ENCODE data around the gene STRIP1. TPM values are rescaled to one million over a fixed set of nuclear protein-coding genes. Genes with fewer than 3 reads are reported as not detected.
A peak's percentile ranks its signal among the peaks of the same experiment; 100 is the strongest.

The STRIP1 gene
- total RNA-seq, 1 donor from 2014 or later, result 77.3 TPM

- Mint-ChIP-seq H3K27ac (no peak overlapping the region), H3K4me1 (peaks cover 23% of the 10 kb centered on the region), H3K36me3 (ENCODE audit: low read depth) (no peaks in the 10 kb centered on the region), H3K9me3 (no peaks in the 10 kb centered on the region), H3K27me3 (peaks cover 46% of the 10 kb centered on the region), H3K4me3 (peak overlapping the region; percentile 73)
- intact Hi-C loops (cut with micrococcal nuclease), result loop anchor here (1.0 to 5.0 kb wide), 2 partner anchors 15 to 33 kb away; no protein-coding TSS in a partner anchor
- ChIA-PET POLR2A (interaction anchor here (1.2 to 2.0 kb wide), 2 partner anchors 18 to 35 kb away, joined by 3 to 8 read pairs; partner anchors contain the start of gene STRIP1), CTCF (interaction anchor here (0.6 kb wide), 1 partner anchor 35 kb away, joined by 3 read pairs; no protein-coding TSS in a partner anchor)
- DNase-seq, result peak; percentile 33
- no peak for TF ChIP-seq CTCF (IDR thresholded peaks at IDR 0.05)
- peak; percentile 38 for ATAC-seq (ENCODE audit: low read depth)
These were observed 35.2 kb downstream of the STRIP1 start for GRCh38 chr1:110069404-110070281.

GRCh38 chr1:110070282-110070669 lies 35.9 kb downstream of the STRIP1 start:
- H3K9me3 Mint-ChIP-seq, result no peaks in the 10 kb centered on the region
- H3K27me3 Mint-ChIP-seq, result peaks cover 46% of the 10 kb centered on the region
- TF ChIP-seq CTCF (IDR thresholded peaks at IDR 0.05), result no peak
- ATAC-seq (ENCODE audit: low read depth) (no peak), DNase-seq (no peak)
- H3K4me1 Mint-ChIP-seq, result peaks cover 23% of the 10 kb centered on the region
- ChIA-PET CTCF (no interaction called here), POLR2A (no interaction called here)
- H3K4me3 Mint-ChIP-seq, result peak overlapping the region; percentile 73
- no peaks in the 10 kb centered on the region for H3K36me3 Mint-ChIP-seq (ENCODE audit: low read depth)
- no peak overlapping the region for H3K27ac Mint-ChIP-seq
- intact Hi-C loops (cut with micrococcal nuclease), result no loop called here

GRCh38 chr1:110070671-110071242 lies 36.3 kb downstream of the STRIP1 start, which contains the start of gene ALX3:
Gene ALX3, minus strand, starts transcription at chr1:110070672. Its CDS starts 60 bp downstream, at chr1:110070612.
- ATAC-seq (ENCODE audit: low read depth), result no peak
- ChIA-PET POLR2A (no interaction called here), CTCF (interaction anchor here (1.2 kb wide), 1 partner anchor 17 kb away, joined by 7 read pairs; no protein-coding TSS in a partner anchor)
- Mint-ChIP-seq H3K9me3 (no peaks in the 10 kb centered on the region), H3K4me3 (peak within 1 kb of the TSS; percentile 73), H3K4me1 (peaks cover 23% of the 10 kb centered on the region), H3K36me3 (ENCODE audit: low read depth) (no peaks in the 10 kb centered on the region), H3K27me3 (peaks cover 49% of the 10 kb centered on the region), H3K27ac (no peak within 1 kb of the TSS)
- DNase-seq, result no peak
- intact Hi-C loops (cut with micrococcal nuclease), result no loop called here
- no peak for TF ChIP-seq CTCF (IDR thresholded peaks at IDR 0.05)

GRCh38 chr1:110074166-110074565 lies 39.7 kb downstream of the STRIP1 start:
- DNase-seq (no peak), ATAC-seq (ENCODE audit: low read depth) (no peak)
- no peak overlapping the region for H3K27ac Mint-ChIP-seq
- intact Hi-C loops (cut with micrococcal nuclease), result no loop called here
- H3K27me3 Mint-ChIP-seq, result peaks cover 41% of the 10 kb centered on the region
- H3K4me1 Mint-ChIP-seq, result peaks cover 11% of the 10 kb centered on the region
- no peak overlapping the region for H3K4me3 Mint-ChIP-seq
- no peak for TF ChIP-seq CTCF (IDR thresholded peaks at IDR 0.05)
- H3K9me3 Mint-ChIP-seq, result no peaks in the 10 kb centered on the region
- no peaks in the 10 kb centered on the region for H3K36me3 Mint-ChIP-seq (ENCODE audit: low read depth)
- ChIA-PET CTCF (interaction anchor here (1.1 kb wide), 1 partner anchor 14 kb away, joined by 3 read pairs; no protein-coding TSS in a partner anchor), POLR2A (interaction anchor here (1.0 kb wide), 1 partner anchor 39 kb away, joined by 4 read pairs; the partner anchor contains the start of gene STRIP1)

Data from activated B cell treated with CpG ODN at 0.5 μM for 24 hours (primary cell).